Cardiac muscle cell (in vitro differentiated cells and primary cell): ENCODE data around the gene ZNF839. TPM values are rescaled to one million over a fixed set of nuclear protein-coding genes. Genes with fewer than 3 reads are reported as not detected.

Experiments used
- DNase-seq, 2 donors: peaks; one replicate each; pipeline versions ENCODE4 v3.0.0 to v3.0.0-alpha.2; 2010 to 2017; ENCODE audit warnings: low read depth in 1 of 2, low spot score in 1 of 2
- H3K27ac ChIP-seq: fragments of 200-600 bp; sonication (generic); 2 replicates; pipeline ENCODE4 v1.5.1; 2016
- H3K27me3 ChIP-seq: fragments of 200-600 bp; sonication (generic); 2 replicates; pipeline ENCODE4 v1.6.0; 2016; ENCODE audit warnings: control low read depth
- H3K36me3 ChIP-seq: fragments of 200-600 bp; sonication (generic); 2 replicates; pipeline ENCODE4 v1.5.1; 2016; ENCODE audit warnings: control low read depth
- H3K4me1 ChIP-seq: fragments of 200-600 bp; sonication (generic); 2 replicates; pipeline ENCODE4 v1.8.1; 2017; ENCODE audit warnings: low read depth, mild to moderate bottlenecking, mixed run types
- H3K4me3 ChIP-seq: fragments of 200-600 bp; sonication (generic); 2 replicates; pipeline ENCODE4 v1.5.1; 2016; ENCODE audit warnings: mild to moderate bottlenecking
- H3K9me3 ChIP-seq: fragments of 200-600 bp; sonication (generic); 2 replicates; pipeline ENCODE4 v1.5.1; 2017; ENCODE audit warnings: low read depth, mild to moderate bottlenecking, control low read depth
- CTCF ChIP-seq: IDR thresholded peaks from 2 replicates; pipeline ENCODE4 v1.5.1; 2012; ENCODE audit warnings: low read depth, mild to moderate bottlenecking, low read length
- polyA plus RNA-seq: library from polyadenylated mRNA; unstranded; fragments of >200 nt; fragmentation: Nextera tagmentation; extraction: Ambion mirVana; gene quantifications from 2 replicates; pipeline ENCODE4 v1.2.1, GENCODE V29; 2016
- total RNA-seq: library from RNA; depleted of rRNA; stranded (reverse); fragments of >200 nt; gene quantifications from 2 replicates; pipeline ENCODE4 v1.2.3, GENCODE V29; 2016

Gene ZNF839
- total and polyA plus RNA-seq, 2 experiments from 2014 or later = 16.1 to 16.9 TPM

GRCh38 chr14:102375119-102375518, 55.6 kb downstream of the ZNF839 start:
- no peak for DNase-seq
- no peaks in the 10 kb centered on the region for H3K36me3 ChIP-seq
- H3K4me3 ChIP-seq = no peak overlapping the region
- H3K9me3 ChIP-seq = no peaks in the 10 kb centered on the region
- H3K27ac ChIP-seq = no peak overlapping the region
- no peaks in the 10 kb centered on the region for H3K4me1 ChIP-seq
- no peak for TF ChIP-seq CTCF
- H3K27me3 ChIP-seq = no peaks in the 10 kb centered on the region

- no peak overlapping the region for H3K4me3 ChIP-seq
- no peak overlapping the region for H3K27ac ChIP-seq
- DNase-seq = no peak
- no peak for TF ChIP-seq CTCF
- no peaks in the 10 kb centered on the region for H3K27me3 ChIP-seq
- no peaks in the 10 kb centered on the region for H3K9me3 ChIP-seq
- no peaks in the 10 kb centered on the region for H3K4me1 ChIP-seq
- H3K36me3 ChIP-seq = peaks cover 3% of the 10 kb centered on the region
These were observed 58.1 kb downstream of the ZNF839 start for GRCh38 chr14:102377696-102378095.

DNA sequence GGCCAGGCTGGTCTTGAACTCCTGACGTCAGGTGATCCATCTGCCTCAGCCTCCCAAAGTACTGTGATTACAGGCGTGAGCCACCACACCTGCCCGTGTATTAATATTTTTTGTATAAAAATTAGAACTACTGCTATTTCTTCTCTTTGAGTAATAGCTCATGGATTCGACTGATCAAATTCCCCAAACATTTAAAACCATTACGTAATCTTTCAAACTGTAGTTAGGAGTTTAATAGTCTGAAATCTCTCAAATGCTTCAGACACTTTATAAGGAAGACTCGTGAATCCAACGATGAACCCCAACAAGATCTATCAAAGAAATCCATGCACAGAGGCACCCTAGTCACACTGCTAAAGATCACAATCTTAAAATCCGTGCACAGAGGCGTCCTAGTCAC, 59.3 kb downstream of the ZNF839 start:
- H3K27me3 ChIP-seq = no peaks in the 10 kb centered on the region
- peaks cover 3% of the 10 kb centered on the region for H3K36me3 ChIP-seq
- no peak overlapping the region for H3K27ac ChIP-seq
- no peak for DNase-seq
- H3K4me3 ChIP-seq = no peak overlapping the region
- H3K4me1 ChIP-seq = no peaks in the 10 kb centered on the region
- no peaks in the 10 kb centered on the region for H3K9me3 ChIP-seq
- TF ChIP-seq CTCF = no peak

- no peaks in the 10 kb centered on the region for H3K4me1 ChIP-seq
- no peaks in the 10 kb centered on the region for H3K9me3 ChIP-seq
- no peak for DNase-seq
- no peak overlapping the region for H3K27ac ChIP-seq
- no peaks in the 10 kb centered on the region for H3K27me3 ChIP-seq
- no peak overlapping the region for H3K4me3 ChIP-seq
- H3K36me3 ChIP-seq = peaks cover 3% of the 10 kb centered on the region
- no peak for TF ChIP-seq CTCF
These were observed 67.5 kb downstream of the ZNF839 start for GRCh38 chr14:102387086-102387485.

DNA sequence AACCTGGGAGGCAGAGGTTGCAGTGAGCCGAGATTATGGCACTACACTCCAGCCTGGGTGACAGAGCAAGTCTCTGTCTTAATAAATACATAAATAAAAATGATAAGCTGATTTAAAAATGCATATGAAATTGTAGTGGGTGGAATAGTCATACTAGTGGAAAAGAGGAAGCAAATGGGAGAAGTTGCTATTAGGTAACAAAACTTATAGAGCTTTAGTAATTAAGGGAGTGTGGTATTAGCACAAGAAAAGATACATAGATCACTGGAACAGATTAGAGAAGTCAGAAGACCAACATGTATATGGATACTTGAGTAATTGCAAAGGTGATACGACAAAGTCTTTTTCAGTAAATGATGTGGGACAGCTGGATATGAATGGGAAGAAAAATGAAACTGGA, 69.7 kb downstream of the ZNF839 start:
- no peak for DNase-seq
- Histone ChIP-seq H3K27ac (no peak overlapping the region), H3K27me3 (no peaks in the 10 kb centered on the region), H3K9me3 (no peaks in the 10 kb centered on the region), H3K36me3 (no peaks in the 10 kb centered on the region), H3K4me3 (no peak overlapping the region), H3K4me1 (no peaks in the 10 kb centered on the region)
- no peak for TF ChIP-seq CTCF
